Epithelial cell of proximal tubule (primary cell): ENCODE data around the gene HES4. TPM values are rescaled to one million over a fixed set of nuclear protein-coding genes. Genes with fewer than 3 reads are reported as not detected.
"Not testable (repeated sequence)": the region's sequence is repeated elsewhere in the genome, so short reads cannot be mapped to it uniquely, and the experiment has no call there.

Experiments used
- DNase-seq: peaks from one replicate; pipeline ENCODE4 v3.0.0-alpha.2; 2011; ENCODE audit warnings: low read depth
- H3K4me3 ChIP-seq: 2 replicates; pipeline ENCODE4 v1.5.1; 2011; ENCODE audit warnings: low read depth, mild to moderate bottlenecking, low read length
- CTCF ChIP-seq: conservative IDR thresholded peaks from 2 replicates; pipeline ENCODE4 v1.5.1; 2012; ENCODE audit warnings: low read depth, mild to moderate bottlenecking, low read length
- total RNA-seq: library from RNA; depleted of rRNA; stranded (reverse); fragments of >200 nt; gene quantifications from 2 replicates; pipeline ENCODE4 v1.2.3, GENCODE V29; 2015

Gene HES4
- total RNA-seq, 1 donor from 2014 or later, result 193 TPM

GRCh38 chr1:1033731-1034438 is 34.0 kb upstream of the HES4 start:
- no peak for DNase-seq
- no peak for TF ChIP-seq CTCF
- H3K4me3 ChIP-seq, result no peak overlapping the region

GRCh38 chr1:1033009-1033587 is 33.2 kb upstream of the HES4 start:
- peak; percentile 53 for TF ChIP-seq CTCF
- no peak overlapping the region for H3K4me3 ChIP-seq

GRCh38 chr1:1032424-1032823 is 32.5 kb upstream of the HES4 start:
- TF ChIP-seq CTCF, result no peak
- H3K4me3 ChIP-seq, result no peak overlapping the region
- no peak for DNase-seq

More at GRCh38 chr1:1033009-1033587, 33.2 kb upstream of the HES4 start:
- DNase-seq, result no peak

- no peak for DNase-seq
- no peak for TF ChIP-seq CTCF
- H3K4me3 ChIP-seq, result no peak overlapping the region
Observed at GRCh38 chr1:1031659-1032235, 31.9 kb upstream of the HES4 start.

GRCh38 chr1:1030867-1031658 is 31.2 kb upstream of the HES4 start:
- not testable (repeated sequence) for H3K4me3 ChIP-seq, DNase-seq

GRCh38 chr1:1027791-1028190 is 27.9 kb upstream of the HES4 start:
- DNase-seq, result no peak
- no peak for TF ChIP-seq CTCF
- no peak overlapping the region for H3K4me3 ChIP-seq
